ENCODE data around the gene HOXD12.

DNA sequence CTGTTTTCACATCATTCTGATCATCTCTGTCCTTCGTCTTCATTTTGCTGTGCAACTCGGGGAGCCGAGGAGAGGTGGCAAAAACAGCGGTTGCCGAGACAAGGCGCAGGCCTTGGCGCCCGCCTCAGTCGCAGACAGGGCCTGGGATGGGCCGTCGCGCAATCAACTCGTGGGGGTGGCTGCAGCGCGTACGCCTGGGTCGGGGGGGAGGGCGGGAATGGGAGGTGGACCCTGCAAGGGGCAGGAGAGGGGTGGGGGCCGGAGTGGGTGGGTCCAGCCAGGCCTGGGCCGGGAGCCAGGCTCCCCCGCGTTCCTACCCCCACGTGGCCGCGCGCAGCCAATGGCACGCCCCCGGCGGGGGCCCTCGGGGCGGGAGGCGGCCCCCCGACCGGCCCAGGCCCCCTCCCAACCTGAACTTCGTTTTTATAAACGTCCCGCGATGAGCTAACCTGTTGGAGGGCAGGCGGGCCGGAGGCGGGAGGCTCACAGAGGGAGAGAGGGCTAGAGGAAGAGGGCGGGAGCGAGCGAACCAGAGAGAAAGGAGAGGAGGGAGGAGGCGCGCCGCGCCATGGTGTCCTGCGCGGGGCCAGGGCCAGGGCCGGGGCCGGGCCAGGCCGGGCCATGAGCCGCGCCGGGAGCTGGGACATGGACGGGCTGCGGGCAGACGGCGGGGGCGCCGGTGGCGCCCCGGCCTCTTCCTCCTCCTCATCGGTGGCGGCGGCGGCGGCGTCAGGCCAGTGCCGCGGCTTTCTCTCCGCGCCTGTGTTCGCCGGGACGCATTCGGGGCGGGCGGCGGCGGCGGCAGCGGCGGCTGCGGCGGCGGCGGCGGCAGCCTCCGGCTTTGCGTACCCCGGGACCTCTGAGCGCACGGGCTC is 7.1 kb upstream of the HOXD12 start, which contains the start of gene HOXD13:
- TF ChIP-seq, protein P1, sequence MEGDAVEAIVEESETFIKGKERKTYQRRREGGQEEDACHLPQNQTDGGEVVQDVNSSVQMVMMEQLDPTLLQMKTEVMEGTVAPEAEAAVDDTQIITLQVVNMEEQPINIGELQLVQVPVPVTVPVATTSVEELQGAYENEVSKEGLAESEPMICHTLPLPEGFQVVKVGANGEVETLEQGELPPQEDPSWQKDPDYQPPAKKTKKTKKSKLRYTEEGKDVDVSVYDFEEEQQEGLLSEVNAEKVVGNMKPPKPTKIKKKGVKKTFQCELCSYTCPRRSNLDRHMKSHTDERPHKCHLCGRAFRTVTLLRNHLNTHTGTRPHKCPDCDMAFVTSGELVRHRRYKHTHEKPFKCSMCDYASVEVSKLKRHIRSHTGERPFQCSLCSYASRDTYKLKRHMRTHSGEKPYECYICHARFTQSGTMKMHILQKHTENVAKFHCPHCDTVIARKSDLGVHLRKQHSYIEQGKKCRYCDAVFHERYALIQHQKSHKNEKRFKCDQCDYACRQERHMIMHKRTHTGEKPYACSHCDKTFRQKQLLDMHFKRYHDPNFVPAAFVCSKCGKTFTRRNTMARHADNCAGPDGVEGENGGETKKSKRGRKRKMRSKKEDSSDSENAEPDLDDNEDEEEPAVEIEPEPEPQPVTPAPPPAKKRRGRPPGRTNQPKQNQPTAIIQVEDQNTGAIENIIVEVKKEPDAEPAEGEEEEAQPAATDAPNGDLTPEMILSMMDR (IDR thresholded peaks at IDR 0.05; ENCODE audit: low read depth, low read length, poor library complexity, severe bottlenecking): no peak
- no peak for TF ChIP-seq EZH2phosphoT487 (IDR thresholded peaks at IDR 0.05; ENCODE audit: borderline replicate concordance, low read length)

All from DOHH2 (cell line).